HEK293 (cell line): ENCODE results near the gene ADCY6.

Experiments
- BCL11B ChIP-seq: fragments of 450-650 bp; formaldehyde crosslinking; IDR thresholded peaks from 2 replicates; pipeline ENCODE4 v1.5.1; 2016; ENCODE audit warnings: low read depth, missing biosample characterization, missing genetic modification characterization
- YY1 ChIP-seq: fragments of 450-650 bp; formaldehyde crosslinking; IDR thresholded peaks from 2 replicates; pipeline ENCODE4 v1.5.1; 2018; ENCODE audit warnings: missing biosample characterization, missing genetic modification characterization
- ZNF214 ChIP-seq: fragments of 450-650 bp; formaldehyde crosslinking; IDR thresholded peaks from 2 replicates; pipeline ENCODE4 v1.5.1; 2017; ENCODE audit warnings: missing biosample characterization, mild to moderate bottlenecking, missing genetic modification characterization, borderline replicate concordance
- ZNF37A ChIP-seq: fragments of 450-650 bp; IDR thresholded peaks from 2 replicates; pipeline ENCODE4 v1.5.1; 2018; ENCODE audit warnings: missing biosample characterization, missing genetic modification characterization
- ZNF560 ChIP-seq: fragments of 450-650 bp; formaldehyde crosslinking; IDR thresholded peaks from 2 replicates; pipeline ENCODE4 v1.5.1; 2017; ENCODE audit warnings: missing biosample characterization, missing genetic modification characterization, borderline replicate concordance
- TF ChIP-seq, protein P1 (sequence below): fragments of 450-650 bp; formaldehyde crosslinking; IDR thresholded peaks from 2 replicates; pipeline ENCODE4 v1.5.1; 2017; ENCODE audit warnings: missing biosample characterization, missing genetic modification characterization
- TF ChIP-seq, protein P2 (sequence below): fragments of 450-650 bp; formaldehyde crosslinking; IDR thresholded peaks from 2 replicates; pipeline ENCODE4 v1.5.1; 2016; ENCODE audit warnings: missing biosample characterization, missing genetic modification characterization
- TF ChIP-seq, protein P3 (sequence below): fragments of 450-650 bp; formaldehyde crosslinking; IDR thresholded peaks from 2 replicates; pipeline ENCODE4 v1.5.1; 2016; ENCODE audit warnings: missing biosample characterization, missing genetic modification characterization, low read depth

DNA sequence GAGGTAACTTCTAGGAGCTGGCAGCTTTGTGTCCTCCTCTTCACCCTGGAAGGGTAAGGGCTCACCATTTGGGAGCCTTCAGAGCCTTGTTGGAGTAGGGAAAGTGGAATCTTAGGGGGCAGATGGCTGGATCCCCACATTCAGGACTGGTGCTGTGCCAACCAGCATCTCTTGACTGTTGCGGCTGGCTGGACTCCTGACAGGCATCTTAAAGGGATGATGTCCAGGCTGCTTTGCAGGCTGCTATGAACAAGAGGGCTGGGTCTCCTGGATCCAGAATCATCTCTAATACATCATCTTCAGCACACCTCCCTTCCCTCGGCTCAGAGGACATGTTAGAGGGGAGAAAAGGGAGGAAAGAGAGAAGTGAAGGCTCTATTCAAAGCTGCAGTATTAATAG is 33.8 kb upstream of the ADCY6 start:
- TF ChIP-seq, protein P1, sequence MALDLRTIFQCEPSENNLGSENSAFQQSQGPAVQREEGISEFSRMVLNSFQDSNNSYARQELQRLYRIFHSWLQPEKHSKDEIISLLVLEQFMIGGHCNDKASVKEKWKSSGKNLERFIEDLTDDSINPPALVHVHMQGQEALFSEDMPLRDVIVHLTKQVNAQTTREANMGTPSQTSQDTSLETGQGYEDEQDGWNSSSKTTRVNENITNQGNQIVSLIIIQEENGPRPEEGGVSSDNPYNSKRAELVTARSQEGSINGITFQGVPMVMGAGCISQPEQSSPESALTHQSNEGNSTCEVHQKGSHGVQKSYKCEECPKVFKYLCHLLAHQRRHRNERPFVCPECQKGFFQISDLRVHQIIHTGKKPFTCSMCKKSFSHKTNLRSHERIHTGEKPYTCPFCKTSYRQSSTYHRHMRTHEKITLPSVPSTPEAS, result no peak
- TF ChIP-seq ZNF37A (no peak), ZNF214 (tag by site-specific recombination) (no peak), BCL11B (tag by site-specific recombination) (no peak), ZNF560 (tag by site-specific recombination) (no peak), YY1 (tag by site-specific recombination) (no peak)
- TF ChIP-seq, protein P2, sequence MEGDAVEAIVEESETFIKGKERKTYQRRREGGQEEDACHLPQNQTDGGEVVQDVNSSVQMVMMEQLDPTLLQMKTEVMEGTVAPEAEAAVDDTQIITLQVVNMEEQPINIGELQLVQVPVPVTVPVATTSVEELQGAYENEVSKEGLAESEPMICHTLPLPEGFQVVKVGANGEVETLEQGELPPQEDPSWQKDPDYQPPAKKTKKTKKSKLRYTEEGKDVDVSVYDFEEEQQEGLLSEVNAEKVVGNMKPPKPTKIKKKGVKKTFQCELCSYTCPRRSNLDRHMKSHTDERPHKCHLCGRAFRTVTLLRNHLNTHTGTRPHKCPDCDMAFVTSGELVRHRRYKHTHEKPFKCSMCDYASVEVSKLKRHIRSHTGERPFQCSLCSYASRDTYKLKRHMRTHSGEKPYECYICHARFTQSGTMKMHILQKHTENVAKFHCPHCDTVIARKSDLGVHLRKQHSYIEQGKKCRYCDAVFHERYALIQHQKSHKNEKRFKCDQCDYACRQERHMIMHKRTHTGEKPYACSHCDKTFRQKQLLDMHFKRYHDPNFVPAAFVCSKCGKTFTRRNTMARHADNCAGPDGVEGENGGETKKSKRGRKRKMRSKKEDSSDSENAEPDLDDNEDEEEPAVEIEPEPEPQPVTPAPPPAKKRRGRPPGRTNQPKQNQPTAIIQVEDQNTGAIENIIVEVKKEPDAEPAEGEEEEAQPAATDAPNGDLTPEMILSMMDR (tag by site-specific recombination), result no peak
- TF ChIP-seq, protein P3, sequence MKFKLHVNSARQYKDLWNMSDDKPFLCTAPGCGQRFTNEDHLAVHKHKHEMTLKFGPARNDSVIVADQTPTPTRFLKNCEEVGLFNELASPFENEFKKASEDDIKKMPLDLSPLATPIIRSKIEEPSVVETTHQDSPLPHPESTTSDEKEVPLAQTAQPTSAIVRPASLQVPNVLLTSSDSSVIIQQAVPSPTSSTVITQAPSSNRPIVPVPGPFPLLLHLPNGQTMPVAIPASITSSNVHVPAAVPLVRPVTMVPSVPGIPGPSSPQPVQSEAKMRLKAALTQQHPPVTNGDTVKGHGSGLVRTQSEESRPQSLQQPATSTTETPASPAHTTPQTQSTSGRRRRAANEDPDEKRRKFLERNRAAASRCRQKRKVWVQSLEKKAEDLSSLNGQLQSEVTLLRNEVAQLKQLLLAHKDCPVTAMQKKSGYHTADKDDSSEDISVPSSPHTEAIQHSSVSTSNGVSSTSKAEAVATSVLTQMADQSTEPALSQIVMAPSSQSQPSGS (tag by site-specific recombination), result no peak
